MCF 10A (cell line): ENCODE measurements around the gene ZNF462. TPM values are rescaled to one million over a fixed set of nuclear protein-coding genes. Genes with fewer than 3 reads are reported as not detected.
"Not testable (repeated sequence)": the region's sequence is repeated elsewhere in the genome, so short reads cannot be mapped to it uniquely, and the experiment has no call there.

ENCODE experiments used
- BruUV-seq: library from RNA; stranded (reverse); fragments of 400-500 nt; replicated peaks from 2 replicates; lab custom pipeline; 2021; lab: Mats Ljungman, UMichigan
- CTCF ChIA-PET: fragments of 300-600 bp; sonication (Branson Sonifier 250); formaldehyde crosslinking; extraction: SDS; loops from one replicate; lab custom pipeline; 2021; ENCODE audit warnings: antibody characterized with exemption, inconsistent platforms; lab: Yijun Ruan, JAX
- POLR2A ChIA-PET: fragments of 300-600, 350-650 bp; sonication (Branson Sonifier 250); formaldehyde crosslinking; extraction: SDS; loops from one replicate; lab custom pipeline; 2020; ENCODE audit warnings: antibody characterized with exemption, inconsistent platforms; lab: Yijun Ruan, JAX
- DNase-seq: peaks from one replicate; pipeline ENCODE4 v3.0.0-alpha.2; 2018; ENCODE audit not compliant: unreplicated experiment
- H3K27ac Mint-ChIP-seq: one replicate; pipeline ENCODE4 v1.8.0; 2022; ENCODE audit warnings: mild to moderate bottlenecking, low read depth, mixed read lengths; ENCODE audit not compliant: unreplicated experiment
- H3K27me3 Mint-ChIP-seq: one replicate; pipeline ENCODE4 v1.8.0; 2022; ENCODE audit warnings: mixed read lengths; ENCODE audit not compliant: insufficient read depth, unreplicated experiment
- H3K36me3 Mint-ChIP-seq: one replicate; pipeline ENCODE4 v1.8.0; 2022; ENCODE audit warnings: mild to moderate bottlenecking, moderate library complexity, mixed read lengths; ENCODE audit not compliant: insufficient read depth, unreplicated experiment
- H3K4me1 Mint-ChIP-seq: one replicate; pipeline ENCODE4 v1.8.0; 2022; ENCODE audit warnings: mixed read lengths; ENCODE audit not compliant: insufficient read depth, unreplicated experiment
- H3K4me3 Mint-ChIP-seq: one replicate; pipeline ENCODE4 v1.8.0; 2022; ENCODE audit warnings: mild to moderate bottlenecking, moderate library complexity, mixed read lengths; ENCODE audit not compliant: unreplicated experiment
- H3K9me3 Mint-ChIP-seq: one replicate; pipeline ENCODE4 v1.8.0; 2022; ENCODE audit warnings: mixed read lengths; ENCODE audit not compliant: unreplicated experiment
- CTCF ChIP-seq: fragments of 200-600 bp; IDR thresholded peaks from one replicate; pipeline ENCODE4 v1.8.0; 2022; ENCODE audit warnings: antibody characterized with exemption, mild to moderate bottlenecking; ENCODE audit not compliant: unreplicated experiment
- intact Hi-C: fragments of 100-400 bp; cut with micrococcal nuclease; formaldehyde crosslinking; loops from 2 replicates; pipeline ENCODE4 v1.14.1; 2022
- total RNA-seq: library from RNA; stranded (reverse); gene quantifications from 2 replicates; pipeline ENCODE4 v1.2.3, GENCODE V29; 2022

Gene ZNF462
- total RNA-seq, 1 experiment from 2014 or later = 47.2 TPM

- no peak overlapping the region for H3K4me3 Mint-ChIP-seq
- H3K9me3 Mint-ChIP-seq = peaks cover 14% of the 10 kb centered on the region
Observed at GRCh38 chr9:106896695-106897094, 33.7 kb downstream of the ZNF462 start.

GRCh38 chr9:106897236-106897635, 34.3 kb downstream of the ZNF462 start:
- no peak for DNase-seq
- Mint-ChIP-seq H3K27me3 (no peaks in the 10 kb centered on the region), H3K4me1 (peaks cover 45% of the 10 kb centered on the region), H3K9me3 (peaks cover 17% of the 10 kb centered on the region), H3K36me3 (peaks cover 6% of the 10 kb centered on the region), H3K27ac (no peak overlapping the region), H3K4me3 (no peak overlapping the region)
- no TSS peak for BruUV-seq
- CTCF ChIA-PET = no interaction called here
- intact Hi-C loops = no loop called here
- TF ChIP-seq CTCF = no peak
- POLR2A ChIA-PET = no interaction called here

More at GRCh38 chr9:106896695-106897094, 33.7 kb downstream of the ZNF462 start:
- Mint-ChIP-seq H3K4me1 (peaks cover 47% of the 10 kb centered on the region), H3K27ac (no peak overlapping the region), H3K36me3 (peaks cover 6% of the 10 kb centered on the region), H3K27me3 (no peaks in the 10 kb centered on the region)
- intact Hi-C loops = no loop called here
- no TSS peak for BruUV-seq
- CTCF ChIA-PET = interaction anchor here (0.6 to 0.7 kb wide), 3 partner anchors 26 to 1706 kb away, joined by 3 read pairs; no protein-coding TSS in a partner anchor
- TF ChIP-seq CTCF = no peak
- no peak for DNase-seq
- POLR2A ChIA-PET = interaction anchor here (1.0 kb wide), 1 partner anchor 33 kb away, joined by 3 read pairs; no protein-coding TSS in a partner anchor

- no peak for DNase-seq
- Mint-ChIP-seq H3K27me3 (no peaks in the 10 kb centered on the region), H3K36me3 (peaks cover 6% of the 10 kb centered on the region), H3K27ac (no peak overlapping the region), H3K9me3 (peaks cover 22% of the 10 kb centered on the region), H3K4me1 (peaks cover 40% of the 10 kb centered on the region), H3K4me3 (no peak overlapping the region)
- no peak for TF ChIP-seq CTCF
- no TSS peak for BruUV-seq
- CTCF ChIA-PET = no interaction called here
- POLR2A ChIA-PET = no interaction called here
- intact Hi-C loops = no loop called here
Observed at GRCh38 chr9:106897751-106898150, 34.8 kb downstream of the ZNF462 start.

GRCh38 chr9:106900523-106900922, 37.6 kb downstream of the ZNF462 start:
- BruUV-seq, H3K4me3 Mint-ChIP-seq, intact Hi-C loops, DNase-seq, H3K36me3 Mint-ChIP-seq, H3K27ac Mint-ChIP-seq, H3K27me3 Mint-ChIP-seq: not testable (repeated sequence)
- POLR2A ChIA-PET = interaction anchor here (0.6 to 1.1 kb wide), 3 partner anchors 8 to 410 kb away, joined by 3 to 4 read pairs (median 4); no protein-coding TSS in a partner anchor
- CTCF ChIA-PET = interaction anchor here (0.7 kb wide), 1 partner anchor 319 kb away, joined by 3 read pairs; no protein-coding TSS in a partner anchor
- peaks cover 22% of the 10 kb centered on the region for H3K4me1 Mint-ChIP-seq
- H3K9me3 Mint-ChIP-seq = peaks cover 26% of the 10 kb centered on the region
